Measurements from ENCODE around the gene IL6R. TPM values are rescaled to one million over a fixed set of nuclear protein-coding genes. Genes with fewer than 3 reads are reported as not detected.

IL6R gene
- polyA plus RNA-seq, 1 experiment = 5.9 TPM

DNA sequence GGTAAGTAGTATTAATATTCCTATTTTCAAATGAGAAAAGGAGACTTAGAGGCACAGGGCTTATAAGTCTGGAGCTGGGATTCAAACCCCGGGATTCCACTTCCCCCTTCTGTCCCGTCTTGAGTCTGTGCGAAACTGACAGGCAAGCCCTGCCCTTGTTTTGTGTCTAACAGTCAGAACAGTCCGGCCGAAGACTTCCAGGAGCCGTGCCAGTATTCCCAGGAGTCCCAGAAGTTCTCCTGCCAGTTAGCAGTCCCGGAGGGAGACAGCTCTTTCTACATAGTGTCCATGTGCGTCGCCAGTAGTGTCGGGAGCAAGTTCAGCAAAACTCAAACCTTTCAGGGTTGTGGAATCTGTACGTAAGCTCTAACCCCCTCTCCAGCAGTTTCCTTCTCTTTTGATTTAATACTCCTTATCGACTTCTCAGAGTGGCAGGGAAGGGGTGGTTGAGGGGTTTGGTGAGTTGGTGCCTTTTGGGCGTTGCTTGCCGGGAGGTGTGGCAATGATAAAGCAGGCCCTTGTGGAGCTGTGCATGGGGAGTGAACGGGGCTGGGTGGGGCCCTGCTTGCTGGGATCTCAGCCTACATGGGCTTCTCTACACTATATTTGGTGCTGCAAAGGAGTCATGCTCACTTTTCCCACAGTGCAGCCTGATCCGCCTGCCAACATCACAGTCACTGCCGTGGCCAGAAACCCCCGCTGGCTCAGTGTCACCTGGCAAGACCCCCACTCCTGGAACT, 29.4 kb downstream of the IL6R start:
- Histone ChIP-seq H3K27ac (ENCODE audit: low read depth, low read length) (no peak overlapping the region), H3K27me3 (ENCODE audit: control insufficient read depth, insufficient read depth, low read length) (no peaks in the 10 kb centered on the region), H3K4me3 (ENCODE audit: low read depth, low read length) (no peak overlapping the region), H3K9me3 (ENCODE audit: control insufficient read depth, insufficient read depth, low read length) (no peaks in the 10 kb centered on the region)
- TF ChIP-seq, protein P1, sequence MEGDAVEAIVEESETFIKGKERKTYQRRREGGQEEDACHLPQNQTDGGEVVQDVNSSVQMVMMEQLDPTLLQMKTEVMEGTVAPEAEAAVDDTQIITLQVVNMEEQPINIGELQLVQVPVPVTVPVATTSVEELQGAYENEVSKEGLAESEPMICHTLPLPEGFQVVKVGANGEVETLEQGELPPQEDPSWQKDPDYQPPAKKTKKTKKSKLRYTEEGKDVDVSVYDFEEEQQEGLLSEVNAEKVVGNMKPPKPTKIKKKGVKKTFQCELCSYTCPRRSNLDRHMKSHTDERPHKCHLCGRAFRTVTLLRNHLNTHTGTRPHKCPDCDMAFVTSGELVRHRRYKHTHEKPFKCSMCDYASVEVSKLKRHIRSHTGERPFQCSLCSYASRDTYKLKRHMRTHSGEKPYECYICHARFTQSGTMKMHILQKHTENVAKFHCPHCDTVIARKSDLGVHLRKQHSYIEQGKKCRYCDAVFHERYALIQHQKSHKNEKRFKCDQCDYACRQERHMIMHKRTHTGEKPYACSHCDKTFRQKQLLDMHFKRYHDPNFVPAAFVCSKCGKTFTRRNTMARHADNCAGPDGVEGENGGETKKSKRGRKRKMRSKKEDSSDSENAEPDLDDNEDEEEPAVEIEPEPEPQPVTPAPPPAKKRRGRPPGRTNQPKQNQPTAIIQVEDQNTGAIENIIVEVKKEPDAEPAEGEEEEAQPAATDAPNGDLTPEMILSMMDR (IDR thresholded peaks at IDR 0.05; ENCODE audit: low read depth, low read length) = no peak
- ChIA-PET CTCF (no interaction called here), POLR2A (no interaction called here)
- no peak for DNase-seq (ENCODE audit: low read depth, low spot score)

DNA sequence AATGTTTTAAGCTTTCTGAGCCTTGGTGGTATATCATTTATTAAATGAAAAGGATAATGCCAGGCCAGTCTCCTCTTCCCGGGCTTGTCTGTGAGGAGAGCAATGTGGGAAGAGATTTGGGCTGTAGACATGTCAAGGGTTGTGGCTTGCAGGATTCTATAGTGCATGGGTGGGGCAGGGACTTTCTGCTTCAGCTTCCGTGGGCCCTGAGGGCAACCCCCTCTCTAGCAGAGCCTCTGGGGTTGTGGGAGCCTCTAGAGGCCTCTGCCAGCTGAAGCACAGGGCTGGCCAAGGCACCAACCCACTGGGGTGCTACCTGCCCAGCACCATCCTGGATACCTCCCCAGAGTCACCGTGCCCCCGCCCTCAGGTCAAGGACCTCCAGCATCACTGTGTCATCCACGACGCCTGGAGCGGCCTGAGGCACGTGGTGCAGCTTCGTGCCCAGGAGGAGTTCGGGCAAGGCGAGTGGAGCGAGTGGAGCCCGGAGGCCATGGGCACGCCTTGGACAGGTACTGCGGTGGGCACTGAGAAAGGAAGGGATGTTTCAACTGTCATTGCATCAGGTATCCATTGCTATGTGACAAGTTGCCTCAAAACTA, 30.6 kb downstream of the IL6R start:
- no peak overlapping the region for H3K27ac ChIP-seq (ENCODE audit: low read depth, low read length)
- no peaks in the 10 kb centered on the region for H3K9me3 ChIP-seq (ENCODE audit: control insufficient read depth, insufficient read depth, low read length)
- TF ChIP-seq, protein P1 (IDR thresholded peaks at IDR 0.05; ENCODE audit: low read depth, low read length) = no peak
- DNase-seq (ENCODE audit: low read depth, low spot score) = no peak
- H3K27me3 ChIP-seq (ENCODE audit: control insufficient read depth, insufficient read depth, low read length) = no peaks in the 10 kb centered on the region
- H3K4me3 ChIP-seq (ENCODE audit: low read depth, low read length) = no peak overlapping the region
- CTCF ChIA-PET = no interaction called here
- POLR2A ChIA-PET = no interaction called here

DNA sequence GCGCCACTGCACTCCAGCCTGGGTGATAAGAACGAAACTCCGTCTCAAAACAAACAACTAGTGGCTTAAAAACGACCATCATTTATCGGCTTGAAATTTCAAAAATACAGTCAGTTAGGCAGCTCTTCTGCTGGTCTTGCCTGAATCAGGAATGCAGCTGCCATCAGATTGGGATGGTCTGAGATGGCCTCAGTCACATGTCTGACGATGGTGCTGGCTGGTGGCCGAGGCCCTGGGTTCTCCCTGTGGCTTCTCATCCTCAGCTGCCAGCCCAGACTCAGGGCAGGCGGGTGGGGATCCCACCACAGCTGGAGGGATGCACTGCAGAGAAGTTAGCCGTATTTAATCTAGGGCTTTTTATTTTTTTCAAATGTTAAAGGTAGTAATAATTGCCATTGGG, 31.3 kb downstream of the IL6R start:
- POLR2A ChIA-PET = no interaction called here
- Histone ChIP-seq H3K27ac (ENCODE audit: low read depth, low read length) (no peak overlapping the region), H3K9me3 (ENCODE audit: control insufficient read depth, insufficient read depth, low read length) (no peaks in the 10 kb centered on the region), H3K27me3 (ENCODE audit: control insufficient read depth, insufficient read depth, low read length) (no peaks in the 10 kb centered on the region), H3K4me3 (ENCODE audit: low read depth, low read length) (no peak overlapping the region)
- CTCF ChIA-PET = no interaction called here
- TF ChIP-seq, protein P1 (IDR thresholded peaks at IDR 0.05; ENCODE audit: low read depth, low read length) = no peak
- no peak for DNase-seq (ENCODE audit: low read depth, low spot score)

DNA sequence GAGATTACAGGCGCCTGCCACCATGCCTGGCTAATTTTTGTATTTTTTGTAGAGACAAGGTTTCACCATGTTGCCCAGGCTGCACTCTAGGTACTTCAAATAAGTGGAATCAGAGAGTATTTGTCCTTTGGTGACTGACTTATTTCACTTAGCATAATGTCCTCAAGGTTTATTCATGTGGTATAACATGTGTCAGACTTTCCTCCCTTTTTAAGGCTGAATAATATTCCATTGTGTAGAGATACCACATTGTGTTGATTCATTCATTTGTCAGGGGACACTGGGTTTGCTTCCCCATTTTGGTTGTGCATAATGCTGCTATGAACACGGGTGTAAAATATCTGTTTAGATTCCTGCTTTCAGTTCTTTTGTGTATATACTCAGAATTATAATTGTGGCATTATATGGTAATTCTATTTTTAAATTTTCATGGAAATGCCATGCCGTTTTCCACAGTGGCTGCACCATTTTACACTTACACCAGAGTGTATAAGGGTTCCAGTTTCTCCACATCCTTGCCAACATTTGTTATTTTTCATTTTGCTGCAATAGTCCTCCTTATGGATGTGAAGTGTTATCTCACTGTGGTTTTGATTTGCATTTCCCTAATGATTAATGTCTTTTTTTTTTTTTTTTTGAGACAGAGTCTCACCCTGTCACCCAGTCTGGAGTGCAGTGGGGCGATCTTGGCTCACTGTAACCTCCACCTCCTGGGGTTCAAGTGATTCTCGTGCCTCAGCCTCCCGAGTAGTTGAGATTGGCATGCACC, 35.1 kb downstream of the IL6R start:
- no peak overlapping the region for H3K27ac ChIP-seq (ENCODE audit: low read depth, low read length)
- ChIA-PET POLR2A (no interaction called here), CTCF (no interaction called here)
- H3K4me3 ChIP-seq (ENCODE audit: low read depth, low read length) = no peak overlapping the region
- DNase-seq (ENCODE audit: low read depth, low spot score) = no peak
- H3K27me3 ChIP-seq (ENCODE audit: control insufficient read depth, insufficient read depth, low read length) = peaks cover 3% of the 10 kb centered on the region
- TF ChIP-seq, protein P1 (IDR thresholded peaks at IDR 0.05; ENCODE audit: low read depth, low read length) = no peak
- no peaks in the 10 kb centered on the region for H3K9me3 ChIP-seq (ENCODE audit: control insufficient read depth, insufficient read depth, low read length)
